HCT116 (cell line): ENCODE data around the gene GPC1. TPM values are rescaled to one million over a fixed set of nuclear protein-coding genes. Genes with fewer than 3 reads are reported as not detected.

Experiments used
- ATAC-seq: fragments of 200-7000 bp; cut with Tn5 transposase; 2 replicates; pipeline ENCODE4 v1.9.1; 2020; ENCODE audit warnings: mild to moderate bottlenecking, moderate library complexity
- BruUV-seq: library from RNA; stranded (reverse); fragments of 400-500 nt; replicated peaks from 2 replicates; lab custom pipeline; 2021; lab: Mats Ljungman, UMichigan
- CTCF ChIA-PET: fragments of 300-600 bp; sonication (Branson Sonifier 250); formaldehyde crosslinking; loops from one replicate; lab custom pipeline; 2021; ENCODE audit warnings: antibody characterized with exemption; lab: Charles Lee
- POLR2A ChIA-PET: fragments of 300-600, 350-600 bp; sonication (Branson Sonifier 250); formaldehyde crosslinking; loops from one replicate; lab custom pipeline; 2021; ENCODE audit warnings: antibody characterized with exemption; lab: Charles Lee
- RAD21 ChIA-PET, 2 experiments: fragments of 300-600 bp; sonication (Branson Sonifier 250); formaldehyde crosslinking; loops; one replicate each; lab custom pipeline; 2023; ENCODE audit warnings: low total read pairs in 2 of 2; ENCODE audit not compliant: uncharacterized antibody in 2 of 2, unreplicated experiment in 2 of 2, low non-redundant PET in 1 of 2; lab: Charles Lee
- DNase-seq: peaks from one replicate; pipeline ENCODE4 v3.0.0-alpha.2; 2010; ENCODE audit warnings: low read depth, low spot score
- H2AFZ ChIP-seq: fragments of 200-600 bp; shearing (Covaris generic), sonication (generic); 2 replicates; pipeline ENCODE4 v1.6.1; 2017; ENCODE audit warnings: low read depth, mixed run types, mixed read lengths, antibody characterized with exemption, low read length; ENCODE audit not compliant: poor library complexity, severe bottlenecking
- H3K27ac ChIP-seq: 2 replicates; pipeline ENCODE4 v1.5.1; 2012; ENCODE audit warnings: low read depth, low read length
- H3K27me3 ChIP-seq: fragments of 200-600 bp; sonication (generic); 2 replicates; pipeline ENCODE4 v1.6.1; 2016; ENCODE audit warnings: mixed run types, low read length, mixed read lengths; ENCODE audit not compliant: insufficient read depth
- H3K36me3 ChIP-seq, 2 experiments: fragments of 200-500 bp in 1 of 2; fragments of 200-600 bp in 1 of 2; sonication (Bioruptor generic) in 1 of 2; sonication (generic) in 1 of 2; 2 replicates each; pipeline versions ENCODE4 v1.5.1 to v1.6.1; 2014 to 2016; ENCODE audit warnings: low read length in 2 of 2, inconsistent platforms in 1 of 2, mixed read lengths in 1 of 2, mixed run types in 1 of 2; ENCODE audit not compliant: insufficient read depth in 2 of 2, control insufficient read depth in 1 of 2
- H3K4me1 ChIP-seq, 2 experiments: fragments of 200-600 bp in 1 of 2; sonication (generic) in 1 of 2; 2 replicates each; pipeline versions ENCODE4 v1.5.1 to v1.6.1; 2012 to 2017; ENCODE audit warnings: low read length in 2 of 2, inconsistent platforms in 1 of 2, mild to moderate bottlenecking in 1 of 2, mixed read lengths in 1 of 2, mixed run types in 1 of 2, moderate library complexity in 1 of 2; ENCODE audit not compliant: insufficient read depth in 2 of 2, control insufficient read depth in 1 of 2
- H3K4me2 ChIP-seq: fragments of 200-600 bp; sonication (generic); 2 replicates; pipeline ENCODE4 v1.6.1; 2017; ENCODE audit warnings: mixed run types, low read length, mixed read lengths
- H3K4me3 ChIP-seq, 2 experiments: fragments of 200-600 bp in 1 of 2; sonication (generic) in 1 of 2; replicated peaks in 1 of 2; 2 replicates each; pipeline ENCODE4 v1.5.1; 2011 to 2016; ENCODE audit warnings: low read length in 2 of 2, control low read depth in 1 of 2, low read depth in 1 of 2, mild to moderate bottlenecking in 1 of 2, mixed read lengths in 1 of 2, mixed run types in 1 of 2
- H3K79me2 ChIP-seq: fragments of 200-600 bp; sonication (generic); 2 replicates; pipeline ENCODE4 v1.6.1; 2017; ENCODE audit warnings: mild to moderate bottlenecking, mixed run types, low read length, moderate library complexity, mixed read lengths; ENCODE audit not compliant: insufficient read depth
- H3K9ac ChIP-seq: fragments of 200-600 bp; sonication (generic); 2 replicates; pipeline ENCODE4 v1.6.1; 2016; ENCODE audit warnings: low read length, mixed read lengths
- H3K9me2 ChIP-seq: fragments of 200-600 bp; sonication (generic), shearing (Covaris generic); 2 replicates; pipeline ENCODE4 v1.6.1; 2017; ENCODE audit warnings: mixed run types, mild to moderate bottlenecking, moderate library complexity; ENCODE audit not compliant: insufficient read depth
- H3K9me3 ChIP-seq, 2 experiments: fragments of 200-500 bp in 1 of 2; fragments of 200-600 bp in 1 of 2; sonication (Bioruptor generic) in 1 of 2; sonication (generic) in 1 of 2; 2 replicates each; pipeline ENCODE4 v1.6.1; 2014 to 2017; ENCODE audit warnings: low read length in 2 of 2, mixed read lengths in 2 of 2, inconsistent platforms in 1 of 2, low read depth in 1 of 2, mild to moderate bottlenecking in 1 of 2, mixed run types in 1 of 2, moderate library complexity in 1 of 2; ENCODE audit not compliant: control insufficient read depth in 1 of 2, insufficient read depth in 1 of 2
- H4K20me1 ChIP-seq: fragments of 200-600 bp; sonication (generic), shearing (Covaris generic); 2 replicates; pipeline ENCODE4 v1.6.1; 2017; ENCODE audit warnings: mixed run types, mild to moderate bottlenecking, moderate library complexity; ENCODE audit not compliant: insufficient read depth
- CTCF ChIP-seq, 3 experiments: fragments of 200-600 bp in 1 of 3; sonication (generic) in 1 of 3; IDR thresholded peaks in 2 of 3; conservative IDR thresholded peaks in 1 of 3; 2 replicates each; pipeline ENCODE4 v1.5.1; 2012 to 2017; ENCODE audit warnings: low read depth in 2 of 3, low read length in 2 of 3, antibody characterized with exemption in 1 of 3, borderline replicate concordance in 1 of 3, control low read depth in 1 of 3, mild to moderate bottlenecking in 1 of 3, mixed read lengths in 1 of 3, mixed run types in 1 of 3, moderate library complexity in 1 of 3; ENCODE audit not compliant: insufficient read depth in 1 of 3
- FOSL1 ChIP-seq: IDR thresholded peaks from 2 replicates; pipeline ENCODE4 v1.6.1; 2012; ENCODE audit warnings: low read depth
- intact Hi-C: fragments of 100-400 bp; cut with micrococcal nuclease; formaldehyde crosslinking; loops from 2 replicates; pipeline ENCODE4 v1.10.0; 2022
- total RNA-seq: library from RNA; stranded (reverse); gene quantifications from one replicate; pipeline ENCODE4 v1.2.1, GENCODE V29; 2021; ENCODE audit not compliant: unreplicated experiment
- TF ChIP-seq, protein P1 (sequence below): IDR thresholded peaks from 2 replicates; pipeline ENCODE4 v1.6.1; 2012
- TF ChIP-seq, protein P2 (sequence below): IDR thresholded peaks from 2 replicates; pipeline ENCODE4 v1.6.1; 2012; ENCODE audit warnings: low read depth

Gene GPC1
- total RNA-seq, 1 experiment from 2014 or later: 79.1 TPM

- no TSS peak for BruUV-seq
- Histone ChIP-seq H3K9ac (no peak overlapping the region), H3K9me3 (peaks cover 11 to 26% of the 10 kb centered on the region in 2 experiments; a peak in 2 of 4 replicates), H3K9me2 (no peaks in the 10 kb centered on the region), H3K79me2 (no peaks in the 10 kb centered on the region), H4K20me1 (no peaks in the 10 kb centered on the region), H3K27ac (no peak overlapping the region), H3K4me3 (no peak overlapping the region), H3K36me3 (no peaks in the 10 kb centered on the region), H3K4me2 (no peak overlapping the region), H3K4me1 (no peaks in the 10 kb centered on the region)
- ATAC-seq (no peak), DNase-seq (no peak)
- ChIA-PET POLR2A (no interaction called here), RAD21 (no interaction called here), CTCF (no interaction called here)
- intact Hi-C loops: no loop called here
- TF ChIP-seq, protein P1, sequence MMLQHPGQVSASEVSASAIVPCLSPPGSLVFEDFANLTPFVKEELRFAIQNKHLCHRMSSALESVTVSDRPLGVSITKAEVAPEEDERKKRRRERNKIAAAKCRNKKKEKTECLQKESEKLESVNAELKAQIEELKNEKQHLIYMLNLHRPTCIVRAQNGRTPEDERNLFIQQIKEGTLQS: no peak
- TF ChIP-seq, protein P2, sequence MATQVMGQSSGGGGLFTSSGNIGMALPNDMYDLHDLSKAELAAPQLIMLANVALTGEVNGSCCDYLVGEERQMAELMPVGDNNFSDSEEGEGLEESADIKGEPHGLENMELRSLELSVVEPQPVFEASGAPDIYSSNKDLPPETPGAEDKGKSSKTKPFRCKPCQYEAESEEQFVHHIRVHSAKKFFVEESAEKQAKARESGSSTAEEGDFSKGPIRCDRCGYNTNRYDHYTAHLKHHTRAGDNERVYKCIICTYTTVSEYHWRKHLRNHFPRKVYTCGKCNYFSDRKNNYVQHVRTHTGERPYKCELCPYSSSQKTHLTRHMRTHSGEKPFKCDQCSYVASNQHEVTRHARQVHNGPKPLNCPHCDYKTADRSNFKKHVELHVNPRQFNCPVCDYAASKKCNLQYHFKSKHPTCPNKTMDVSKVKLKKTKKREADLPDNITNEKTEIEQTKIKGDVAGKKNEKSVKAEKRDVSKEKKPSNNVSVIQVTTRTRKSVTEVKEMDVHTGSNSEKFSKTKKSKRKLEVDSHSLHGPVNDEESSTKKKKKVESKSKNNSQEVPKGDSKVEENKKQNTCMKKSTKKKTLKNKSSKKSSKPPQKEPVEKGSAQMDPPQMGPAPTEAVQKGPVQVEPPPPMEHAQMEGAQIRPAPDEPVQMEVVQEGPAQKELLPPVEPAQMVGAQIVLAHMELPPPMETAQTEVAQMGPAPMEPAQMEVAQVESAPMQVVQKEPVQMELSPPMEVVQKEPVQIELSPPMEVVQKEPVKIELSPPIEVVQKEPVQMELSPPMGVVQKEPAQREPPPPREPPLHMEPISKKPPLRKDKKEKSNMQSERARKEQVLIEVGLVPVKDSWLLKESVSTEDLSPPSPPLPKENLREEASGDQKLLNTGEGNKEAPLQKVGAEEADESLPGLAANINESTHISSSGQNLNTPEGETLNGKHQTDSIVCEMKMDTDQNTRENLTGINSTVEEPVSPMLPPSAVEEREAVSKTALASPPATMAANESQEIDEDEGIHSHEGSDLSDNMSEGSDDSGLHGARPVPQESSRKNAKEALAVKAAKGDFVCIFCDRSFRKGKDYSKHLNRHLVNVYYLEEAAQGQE: no peak
- TF ChIP-seq CTCF (IDR thresholded peaks at IDR 0.05 in 2 of 3, conservative IDR thresholded peaks at IDR 0.05 in 1 of 3; ENCODE audit: borderline replicate concordance in 1 of 3, insufficient read depth in 1 of 3, low read depth in 2 of 3, low read length in 2 of 3): no peak
- no peak for TF ChIP-seq FOSL1
- TF ChIP-seq, all 23 proteins: peak for 0
- Histone ChIP-seq H2AFZ (no peak overlapping the region), H3K27me3 (no peaks in the 10 kb centered on the region)
These were observed 17.2 kb upstream of the GPC1 start for GRCh38 chr2:240418311-240418710.
